Liver (tissue), 9 donors: ENCODE measurements around the gene AP1G1. TPM values are rescaled to one million over a fixed set of nuclear protein-coding genes. Genes with fewer than 3 reads are reported as not detected.

Experiments used
- DNase-seq: peaks from one replicate; pipeline ENCODE4 v3.0.0-alpha.2; 2017; ENCODE audit warnings: low spot score
- H3K27ac ChIP-seq, 2 donors: one replicate each; pipeline ENCODE4 v1.7.0; 2013; ENCODE audit warnings: inconsistent platforms in 2 of 2, low read length in 2 of 2, control low read depth in 1 of 2, low read depth in 1 of 2, mild to moderate bottlenecking in 1 of 2
- H3K27me3 ChIP-seq, 4 donors: one replicate each; pipeline versions ENCODE4 v1.6.1 to v1.7.0; 2013; ENCODE audit warnings: low read length in 3 of 4, inconsistent platforms in 1 of 4, mild to moderate bottlenecking in 1 of 4, moderate library complexity in 1 of 4; ENCODE audit not compliant: control insufficient read depth in 4 of 4, insufficient read depth in 4 of 4
- H3K36me3 ChIP-seq, 4 donors: one replicate each; pipeline versions ENCODE4 v1.6.1 to v1.7.0; 2013; ENCODE audit warnings: low read length in 3 of 4, mild to moderate bottlenecking in 3 of 4, low read depth in 1 of 4, moderate library complexity in 1 of 4; ENCODE audit not compliant: control insufficient read depth in 4 of 4, insufficient read depth in 3 of 4
- H3K4me1 ChIP-seq, 4 donors: one replicate each; pipeline versions ENCODE4 v1.6.1 to v1.7.0; 2013; ENCODE audit warnings: low read length in 3 of 4, mild to moderate bottlenecking in 3 of 4, moderate library complexity in 1 of 4; ENCODE audit not compliant: control insufficient read depth in 4 of 4, insufficient read depth in 4 of 4
- H3K4me3 ChIP-seq, 3 donors: one replicate each; pipeline versions ENCODE4 v1.6.1 to v1.7.0; 2013; ENCODE audit warnings: low read length in 3 of 3, control low read depth in 1 of 3, low read depth in 1 of 3, mild to moderate bottlenecking in 1 of 3
- H3K9ac ChIP-seq, 2 donors: one replicate each; pipeline ENCODE4 v1.7.0; 2013; ENCODE audit warnings: low read length in 2 of 2, mild to moderate bottlenecking in 2 of 2, moderate library complexity in 2 of 2, control low read depth in 1 of 2, low read depth in 1 of 2
- H3K9me3 ChIP-seq, 4 donors: one replicate each; pipeline versions ENCODE4 v1.6.1 to v1.7.0; 2013; ENCODE audit warnings: low read length in 3 of 4; ENCODE audit not compliant: control insufficient read depth in 4 of 4
- ATF3 ChIP-seq: IDR thresholded peaks from 2 replicates; pipeline ENCODE4 v1.6.1; 2016; ENCODE audit warnings: antibody characterized with exemption
- CTCF ChIP-seq: fragments of 150-350 bp; IDR thresholded peaks from 2 replicates; pipeline ENCODE4 v1.5.1; 2017; ENCODE audit warnings: improper control_type of control experiment, low read depth, low read length; ENCODE audit not compliant: missing input control
- EGR1 ChIP-seq, 2 donors: IDR thresholded peaks; 2 replicates each; pipeline ENCODE4 v1.6.1; 2016 to 2018; ENCODE audit warnings: antibody characterized with exemption in 2 of 2, low read depth in 2 of 2
- FOXA1 ChIP-seq: IDR thresholded peaks from 2 replicates; pipeline ENCODE4 v1.6.1; 2016; ENCODE audit warnings: antibody characterized with exemption
- FOXA2 ChIP-seq: IDR thresholded peaks from 2 replicates; pipeline ENCODE4 v1.6.1; 2016; ENCODE audit warnings: antibody characterized with exemption
- GABPA ChIP-seq, 2 donors: IDR thresholded peaks in 1 of 2; conservative IDR thresholded peaks in 1 of 2; 2 replicates each; pipeline ENCODE4 v1.6.1; 2016; ENCODE audit warnings: antibody characterized with exemption in 2 of 2, mild to moderate bottlenecking in 1 of 2, moderate library complexity in 1 of 2
- HNF4A ChIP-seq, 2 donors: conservative IDR thresholded peaks; 2 replicates each; pipeline ENCODE4 v1.6.1; 2016; ENCODE audit warnings: antibody characterized with exemption in 2 of 2, mild to moderate bottlenecking in 2 of 2
- HNF4G ChIP-seq: IDR thresholded peaks from 2 replicates; pipeline ENCODE4 v1.6.1; 2016; ENCODE audit warnings: antibody characterized with exemption
- JUND ChIP-seq, 2 donors: IDR thresholded peaks; 2 replicates each; pipeline ENCODE4 v1.6.1; 2016; ENCODE audit warnings: antibody characterized with exemption in 2 of 2
- MAX ChIP-seq: IDR thresholded peaks from 2 replicates; pipeline ENCODE4 v1.6.1; 2016; ENCODE audit warnings: antibody characterized with exemption
- NR2F2 ChIP-seq: IDR thresholded peaks from 2 replicates; pipeline ENCODE4 v1.6.1; 2016; ENCODE audit warnings: antibody characterized with exemption
- RAD21 ChIP-seq, 2 donors: IDR thresholded peaks; 2 replicates each; pipeline ENCODE4 v1.6.1; 2016; ENCODE audit warnings: antibody characterized with exemption in 2 of 2, mild to moderate bottlenecking in 2 of 2
- REST ChIP-seq: IDR thresholded peaks from 2 replicates; pipeline ENCODE4 v1.6.1; 2016; ENCODE audit warnings: antibody characterized with exemption, mild to moderate bottlenecking
- RXRA ChIP-seq, 2 donors: IDR thresholded peaks; 2 replicates each; pipeline ENCODE4 v1.6.1; 2017 to 2018; ENCODE audit warnings: antibody characterized with exemption in 2 of 2, mild to moderate bottlenecking in 1 of 2
- SP1 ChIP-seq: IDR thresholded peaks from 2 replicates; pipeline ENCODE4 v1.6.1; 2018; ENCODE audit warnings: antibody characterized with exemption, mild to moderate bottlenecking
- TAF1 ChIP-seq: conservative IDR thresholded peaks from 2 replicates; pipeline ENCODE4 v1.6.1; 2016; ENCODE audit warnings: antibody characterized with exemption, mild to moderate bottlenecking
- YY1 ChIP-seq: IDR thresholded peaks from 2 replicates; pipeline ENCODE4 v1.6.1; 2016; ENCODE audit warnings: antibody characterized with exemption, mild to moderate bottlenecking
- ZBTB33 ChIP-seq: IDR thresholded peaks from 2 replicates; pipeline ENCODE4 v1.6.1; 2016; ENCODE audit warnings: antibody characterized with exemption
- WGBS: extraction: QIAGEN DNeasy Blood & Tissue Kit; methylation state at CpG from one replicate; pipeline ENCODE4 v1.1.7; 2013; 5-methylcytosine and 5-hydroxymethylcytosine counted together
- polyA plus RNA-seq, 2 donors: library from polyadenylated mRNA; stranded (reverse) in 1 of 2; unstranded in 1 of 2; fragments of 200-250 nt in 1 of 2; fragments of >200 nt in 1 of 2; fragmentation: Nextera tagmentation in 1 of 2; extraction: Ambion mirVana in 1 of 2; gene quantifications; one replicate each; pipeline versions ENCODE4 v1.2.1 to v1.2.3, GENCODE V29; 2013 to 2015
- total RNA-seq, 2 donors: library from RNA; depleted of rRNA; stranded (reverse); fragments of >200 nt; gene quantifications; one replicate each; pipeline ENCODE4 v1.2.3, GENCODE V29; 2014
- donor health status: healthy.
- donor health status: healthy.
- donor health status: healthy.
- donor health status: healthy.
- donor health status: healthy.

The AP1G1 gene
- total and polyA plus RNA-seq, 4 donors, result 11.4 to 64.4 (median 32.8) TPM

- Histone ChIP-seq H3K4me3 (no peak overlapping the region), H3K4me1 (peaks cover 0 to 4% (median 0%) of the 10 kb centered on the region in 4 donors), H3K27me3 (no peaks in the 10 kb centered on the region), H3K27ac (no peak overlapping the region), H3K36me3 (peaks cover 11 to 40% (median 17%) of the 10 kb centered on the region in 4 donors), H3K9me3 (no peaks in the 10 kb centered on the region), H3K9ac (no peak overlapping the region)
- TF ChIP-seq JUND (IDR thresholded peaks at IDR 0.05) (no peak), TAF1 (no peak), RAD21 (IDR thresholded peaks at IDR 0.05) (no peak), FOXA2 (no peak), FOXA1 (no peak), SP1 (no peak), HNF4G (no peak), NR2F2 (no peak), CTCF (no peak), EGR1 (IDR thresholded peaks at IDR 0.05; ENCODE audit: low read depth in 2 of 2) (no peak), ATF3 (no peak), RXRA (IDR thresholded peaks at IDR 0.05) (no peak), REST (no peak), YY1 (no peak), HNF4A (conservative IDR thresholded peaks at IDR 0.05) (no peak), GABPA (IDR thresholded peaks at IDR 0.05 in 1 of 2, conservative IDR thresholded peaks at IDR 0.05 in 1 of 2) (no peak), MAX (no peak), ZBTB33 (no peak)
- no peak for DNase-seq
- 87% methylated on average over 4 of the region's 4 CpGs for WGBS
Measured at GRCh38 chr16:71854369-71854948, 45.8 kb upstream of the AP1G1 start.
